HG02678 (cell line): ENCODE measurements around the gene GFRA1.
"Not testable (repeated sequence)": the region's sequence is repeated elsewhere in the genome, so short reads cannot be mapped to it uniquely, and the experiment has no call there.

Source experiments
- ATAC-seq: cut with Tn5 transposase; IDR thresholded peaks from one replicate; pipeline ENCODE4 v1.9.1; 2021; ENCODE audit warnings: mild to moderate bottlenecking, moderate library complexity; ENCODE audit not compliant: unreplicated experiment

The GFRA1 gene

DNA sequence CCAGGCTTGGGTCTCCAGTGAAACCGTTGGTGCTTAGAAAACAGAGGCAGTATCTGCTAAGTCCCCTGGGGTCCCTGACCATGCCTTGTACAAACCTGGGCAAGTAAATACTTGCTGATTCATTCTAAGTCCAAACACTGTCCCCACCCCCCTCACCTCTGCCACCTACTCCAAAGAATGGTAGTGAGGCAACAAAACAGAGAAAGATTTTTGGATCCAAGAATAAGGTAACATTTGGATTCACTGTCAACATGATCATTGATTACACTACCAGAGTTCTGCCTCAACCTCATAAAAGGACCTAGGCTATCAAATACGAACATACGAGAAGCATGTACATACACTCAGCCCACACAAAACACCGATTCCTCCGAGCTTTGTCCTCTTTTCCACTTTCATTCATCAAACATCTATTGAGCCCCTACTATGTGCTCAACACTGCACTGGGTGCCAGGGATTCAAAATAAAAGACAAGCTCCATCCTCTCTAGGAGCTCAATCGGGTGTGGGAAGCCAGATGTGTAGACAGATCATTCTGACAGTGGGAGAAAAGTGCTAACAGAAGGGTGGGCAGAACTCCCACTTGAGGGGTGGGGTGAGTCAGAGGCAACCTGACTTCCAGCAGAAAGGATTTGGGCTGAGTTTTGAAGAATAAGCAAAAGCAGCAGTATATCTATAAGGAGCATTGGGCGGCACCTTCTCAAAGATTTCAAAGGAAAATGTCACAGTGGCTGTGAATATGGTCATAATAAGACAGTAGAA is 71.2 kb downstream of the GFRA1 start:
- no peak for ATAC-seq

DNA sequence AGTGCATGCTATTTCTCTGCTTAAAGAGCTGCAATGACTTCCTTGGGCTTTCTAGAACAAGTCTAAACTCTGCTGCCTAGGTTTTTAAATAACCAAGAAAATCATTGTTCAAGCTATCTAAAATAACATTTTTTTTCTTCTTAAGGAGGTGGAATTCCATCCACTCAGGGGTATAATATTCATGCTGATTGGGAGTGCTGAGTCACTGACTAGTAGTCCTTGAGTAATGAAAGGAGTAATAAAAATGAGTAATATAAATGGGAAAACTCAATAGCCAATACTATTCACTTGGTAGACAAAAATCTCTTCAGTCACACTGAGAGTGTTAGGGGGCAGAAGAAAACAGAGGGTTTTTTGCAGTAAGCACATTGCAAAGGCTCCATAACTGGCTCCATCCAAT is 72.0 kb downstream of the GFRA1 start:
- ATAC-seq, result no peak

DNA sequence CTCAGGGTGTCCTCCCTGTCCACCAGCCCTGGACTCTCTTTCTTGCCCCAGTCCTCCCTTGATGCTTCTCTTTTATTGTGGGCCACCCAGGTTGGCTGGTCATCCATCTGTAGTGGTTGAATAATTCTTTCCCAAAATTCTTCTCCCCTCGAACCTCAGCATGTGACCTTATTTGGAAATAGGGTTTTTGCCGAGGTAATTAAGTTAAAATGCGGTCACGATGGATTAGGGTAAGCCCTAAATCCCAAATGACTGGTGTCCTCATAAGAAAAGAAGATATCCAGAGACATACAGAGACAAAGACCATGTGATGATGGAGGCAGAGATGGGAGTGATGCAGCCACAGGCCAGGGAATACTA is 74.3 kb downstream of the GFRA1 start:
- no peak for ATAC-seq

DNA sequence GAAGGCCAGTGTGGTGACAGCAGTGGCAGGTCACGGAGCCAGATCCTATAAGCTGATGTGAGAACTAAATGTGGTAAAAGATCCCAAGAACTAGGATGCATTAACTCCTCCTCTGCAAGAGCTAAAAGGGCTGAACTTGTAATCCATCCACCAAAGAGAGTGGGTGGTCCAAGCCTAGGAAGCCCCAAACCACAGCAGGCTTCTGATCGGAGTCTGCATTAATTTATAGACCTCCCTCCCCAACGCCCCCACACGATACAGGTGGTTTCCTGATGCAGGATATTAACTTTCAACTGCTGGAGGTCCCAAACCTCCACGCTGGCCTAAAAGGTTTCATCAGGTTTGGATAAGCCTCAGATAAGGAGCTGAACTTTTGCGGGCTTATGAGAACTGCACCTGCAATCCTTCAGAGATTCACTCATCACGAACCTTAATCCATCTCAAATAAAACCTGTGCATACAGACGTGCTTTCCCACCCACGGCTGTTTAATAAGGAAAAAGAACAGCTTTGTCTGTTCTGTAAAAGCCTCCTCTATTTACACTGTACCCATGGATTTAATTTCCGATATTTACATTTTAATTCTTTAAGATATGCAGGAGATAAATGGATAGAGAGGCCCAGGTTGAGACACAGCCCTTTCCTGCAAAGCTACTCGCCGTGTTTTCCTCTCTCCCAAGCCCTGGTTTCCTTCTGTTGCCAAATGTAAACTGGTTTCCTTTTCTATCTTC is 74.9 kb downstream of the GFRA1 start:
- ATAC-seq, result no peak

DNA sequence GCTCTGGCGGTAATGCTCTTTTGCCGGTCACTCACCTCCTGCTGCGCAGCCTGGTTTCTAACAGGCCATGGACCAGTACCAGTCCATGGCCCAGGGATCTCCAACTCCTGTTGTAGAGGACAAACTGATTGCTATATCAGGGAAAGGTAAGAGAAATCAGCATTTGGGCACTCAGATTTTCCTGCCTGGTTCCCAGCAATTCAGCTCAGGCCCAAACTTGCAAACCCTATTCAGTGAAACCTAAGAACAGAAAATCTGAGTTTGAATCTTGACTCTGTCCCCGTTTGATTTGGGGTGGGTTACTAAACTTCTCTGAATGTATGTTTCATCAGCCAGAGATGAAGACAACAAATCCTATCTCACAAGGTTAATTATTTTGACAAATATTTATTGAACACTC is 77.4 kb downstream of the GFRA1 start:
- no peak for ATAC-seq

DNA sequence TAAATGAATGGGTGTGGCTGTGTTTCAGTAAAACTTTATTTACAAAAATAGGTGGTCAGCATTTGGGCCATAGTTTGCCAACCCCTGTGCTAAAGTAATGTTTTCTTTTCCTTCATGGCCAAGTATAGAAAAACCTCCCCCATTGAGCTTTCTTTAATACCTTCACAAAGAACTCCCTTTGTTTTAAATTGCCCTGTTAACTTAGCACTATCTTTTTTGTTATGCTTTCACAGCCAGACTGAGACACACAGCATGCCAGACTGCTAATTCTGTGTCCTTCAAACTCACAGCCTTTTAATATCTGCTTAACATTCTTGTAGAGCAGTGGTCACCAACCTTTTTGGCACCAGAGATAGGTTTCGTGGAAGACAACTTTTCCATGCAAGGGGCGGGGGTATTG is 78.0 kb downstream of the GFRA1 start:
- no peak for ATAC-seq

DNA sequence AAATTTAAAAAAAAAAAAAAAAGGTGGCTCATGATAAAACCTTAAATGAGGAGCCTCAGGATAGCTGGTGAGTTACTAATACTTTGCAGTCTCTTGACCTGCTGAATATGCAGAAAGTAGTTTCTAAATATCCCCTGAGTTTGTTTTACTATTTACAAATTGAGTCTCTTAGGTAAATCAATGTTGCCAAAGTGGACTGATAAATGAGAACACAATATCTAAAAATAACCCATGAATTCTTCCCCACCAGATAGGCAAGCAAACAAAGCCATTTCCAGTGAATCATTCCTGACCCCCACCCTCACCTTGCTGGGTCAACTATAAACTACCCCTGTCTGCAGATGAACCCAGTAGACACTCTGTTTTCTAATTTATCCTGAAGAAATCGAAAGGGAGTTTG is 78.9 kb downstream of the GFRA1 start:
- no peak for ATAC-seq

DNA sequence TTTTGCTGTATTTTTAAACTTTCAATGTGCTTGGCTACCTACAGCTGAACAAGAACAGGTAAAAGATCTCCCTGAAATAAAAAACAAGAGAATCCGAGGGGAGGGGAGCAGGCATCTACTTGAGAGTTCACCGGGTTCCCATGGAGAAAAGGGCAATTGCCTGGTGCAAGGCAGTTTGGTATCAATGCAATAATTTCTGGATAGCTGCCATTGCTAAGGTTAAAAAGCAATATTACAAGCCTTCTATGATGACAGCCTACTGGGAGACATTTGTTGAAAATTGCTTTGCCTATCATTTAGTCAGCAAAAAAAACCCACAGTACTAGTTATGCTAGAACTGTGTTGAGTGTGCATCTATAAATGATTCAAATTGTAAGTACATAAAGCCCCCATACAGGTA is 82.1 kb downstream of the GFRA1 start:
- no peak for ATAC-seq

DNA sequence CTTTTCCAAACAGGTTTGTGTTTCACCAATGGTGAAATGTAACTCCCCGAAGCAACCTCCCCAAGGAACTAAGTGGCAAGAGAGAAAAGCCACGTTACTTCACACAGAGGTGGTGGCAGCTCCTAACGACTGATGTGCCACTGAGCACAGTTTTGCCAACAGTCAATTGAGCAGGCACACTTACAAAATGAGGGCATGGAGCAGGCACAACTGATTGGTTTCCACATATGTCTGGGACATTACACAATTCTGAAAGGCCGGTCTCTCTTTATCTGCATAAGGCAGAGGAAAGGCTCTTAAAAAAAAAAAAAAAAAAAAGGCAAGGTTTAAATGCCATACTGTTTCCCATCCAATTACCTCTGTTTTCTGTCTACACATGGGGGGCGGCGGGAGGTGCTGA is 86.7 kb downstream of the GFRA1 start:
- no peak for ATAC-seq

DNA sequence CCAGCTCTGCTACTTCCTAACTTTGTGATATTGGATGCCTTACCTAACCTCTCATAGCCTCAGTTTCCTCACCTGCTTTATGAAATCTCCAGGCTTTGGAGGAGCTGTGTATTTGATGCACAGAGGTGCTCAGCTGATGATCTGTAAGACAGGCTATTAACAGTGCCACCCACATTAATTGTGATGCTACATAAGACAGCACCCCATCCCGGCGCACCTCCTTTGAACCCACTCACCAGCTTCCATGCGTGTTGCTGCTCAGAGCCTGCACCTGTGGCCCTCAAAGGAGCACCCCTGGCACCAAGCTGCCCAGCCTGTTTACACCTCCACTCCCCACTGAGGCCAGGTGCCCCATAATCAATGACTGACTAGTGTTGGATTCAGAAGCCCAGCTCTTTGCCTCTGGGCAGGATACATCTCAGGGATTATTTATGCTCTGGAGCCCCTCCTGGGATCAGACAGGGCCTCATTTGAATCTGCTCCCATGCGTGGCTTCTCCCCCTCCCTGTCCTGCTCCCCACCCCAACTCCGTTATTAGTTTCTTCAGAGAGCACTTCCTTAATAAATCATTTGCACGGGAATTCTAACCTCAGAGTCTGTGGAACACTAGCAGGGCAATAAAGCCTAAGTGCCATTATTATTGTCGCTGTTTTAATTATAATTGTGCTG is 87.7 kb downstream of the GFRA1 start:
- no peak for ATAC-seq

DNA sequence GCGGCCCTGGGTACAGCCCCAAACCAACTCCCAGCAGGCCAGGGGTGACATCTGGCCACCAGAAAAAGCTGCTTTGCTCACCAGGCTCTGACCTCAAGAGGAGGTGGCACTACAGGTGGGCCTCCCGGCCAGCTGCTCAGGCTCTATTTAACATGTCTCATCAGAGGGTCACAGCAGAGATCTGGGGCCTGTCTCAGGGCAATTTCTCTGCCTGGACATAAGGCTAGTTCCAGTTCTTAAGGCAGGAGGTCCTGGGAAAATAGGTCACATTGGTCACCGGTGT is 88.6 kb downstream of the GFRA1 start:
- no peak for ATAC-seq

DNA sequence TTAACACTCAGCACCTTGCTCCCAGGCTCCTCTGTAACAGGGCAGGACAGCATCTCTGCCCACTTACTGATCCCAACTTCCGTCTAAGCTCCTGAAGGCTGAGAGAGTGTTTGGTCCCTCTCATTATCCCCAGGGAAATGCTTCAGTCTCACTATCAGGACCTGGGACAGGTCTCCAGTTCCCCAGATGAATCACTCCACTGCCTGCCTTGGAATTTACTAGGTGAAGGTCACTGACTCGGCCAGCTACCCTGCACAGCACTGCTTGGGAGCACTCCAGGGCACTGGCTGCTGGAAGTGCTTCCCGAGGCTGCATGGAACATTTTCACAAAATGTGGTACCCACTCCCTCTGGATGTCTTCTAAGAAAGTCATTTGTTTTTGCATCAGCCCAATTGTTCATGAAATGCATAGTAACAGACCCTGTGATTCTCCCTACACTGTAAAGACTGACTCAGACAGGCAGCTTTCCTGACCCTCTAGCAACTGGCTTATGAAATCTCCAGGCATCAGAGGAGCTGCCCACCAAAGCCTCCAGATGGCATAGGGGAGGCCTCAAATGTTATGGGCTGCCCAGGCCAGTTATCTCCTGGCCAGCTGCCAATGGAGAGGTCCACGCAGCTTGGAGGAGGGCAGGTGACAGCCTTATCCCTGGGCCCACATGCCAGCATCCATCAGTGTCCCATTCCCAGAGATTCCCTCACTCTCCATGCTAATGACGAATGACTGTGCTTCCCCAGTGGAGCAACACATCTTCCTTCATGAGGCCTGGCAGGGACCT is 89.1 kb downstream of the GFRA1 start:
- no peak for ATAC-seq

DNA sequence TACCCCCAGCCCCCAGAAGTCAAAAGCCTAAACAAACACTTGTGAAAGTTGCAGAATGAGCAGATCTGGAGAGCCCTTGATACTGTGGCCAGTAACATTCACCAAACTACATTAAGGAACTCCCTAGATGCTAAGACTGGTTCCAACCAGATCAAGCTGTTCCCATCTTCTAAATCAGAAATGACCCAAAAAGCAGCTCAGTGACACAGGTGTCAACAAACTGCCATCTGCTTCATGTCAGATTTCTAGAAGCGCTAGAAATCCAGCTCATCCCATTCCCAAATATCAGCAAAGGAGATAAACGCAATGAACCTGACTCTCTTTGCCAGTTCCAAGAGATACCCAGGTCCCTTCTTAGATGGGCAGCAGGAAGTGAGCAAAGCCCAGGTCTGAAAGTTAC is 90.6 kb downstream of the GFRA1 start:
- ATAC-seq, result no peak

DNA sequence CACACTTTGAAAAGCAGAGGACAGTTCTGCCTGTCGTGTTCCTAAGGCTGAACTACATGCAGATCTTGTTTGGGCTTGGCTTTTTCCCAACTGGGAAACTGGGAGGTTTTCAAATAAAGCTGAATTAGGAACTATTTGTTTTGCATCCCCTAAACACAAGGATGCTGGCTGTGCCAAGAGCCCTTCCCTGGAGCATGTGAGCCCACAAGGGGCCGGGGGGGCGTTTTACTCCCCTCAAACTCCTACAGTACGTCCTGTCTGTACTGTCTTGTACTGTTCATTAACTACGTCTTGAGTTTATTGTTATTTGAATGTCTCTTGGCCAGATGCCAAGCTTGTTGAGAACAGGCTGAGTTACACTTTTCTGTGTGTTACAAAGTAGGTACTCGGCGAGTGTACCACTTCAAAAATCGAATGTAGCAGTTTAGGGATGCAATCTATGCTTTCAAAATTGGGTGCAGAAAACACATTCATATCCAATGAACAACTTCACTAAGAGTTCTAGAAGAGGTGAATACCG is 94.9 kb downstream of the GFRA1 start:
- ATAC-seq, result no peak

DNA sequence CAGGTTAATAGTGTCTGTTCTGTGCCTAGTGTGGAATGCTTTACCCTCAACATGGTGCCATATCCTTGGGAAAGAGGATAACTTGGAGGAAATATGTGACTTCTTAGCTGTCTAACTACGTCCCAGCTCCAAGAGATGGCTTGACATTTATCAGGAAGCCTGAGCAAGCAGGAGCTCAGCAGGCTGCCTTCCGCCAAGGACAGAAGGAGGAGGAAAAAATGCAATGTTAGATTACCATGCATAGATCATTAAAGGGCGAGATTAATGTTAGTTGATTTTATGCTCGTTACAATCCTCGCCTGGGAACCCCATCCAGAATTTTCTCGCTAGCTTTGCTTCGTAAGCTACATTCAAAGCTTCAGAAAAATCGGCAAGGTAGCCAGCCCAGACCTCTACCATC is 97.8 kb downstream of the GFRA1 start:
- ATAC-seq, result no peak

DNA sequence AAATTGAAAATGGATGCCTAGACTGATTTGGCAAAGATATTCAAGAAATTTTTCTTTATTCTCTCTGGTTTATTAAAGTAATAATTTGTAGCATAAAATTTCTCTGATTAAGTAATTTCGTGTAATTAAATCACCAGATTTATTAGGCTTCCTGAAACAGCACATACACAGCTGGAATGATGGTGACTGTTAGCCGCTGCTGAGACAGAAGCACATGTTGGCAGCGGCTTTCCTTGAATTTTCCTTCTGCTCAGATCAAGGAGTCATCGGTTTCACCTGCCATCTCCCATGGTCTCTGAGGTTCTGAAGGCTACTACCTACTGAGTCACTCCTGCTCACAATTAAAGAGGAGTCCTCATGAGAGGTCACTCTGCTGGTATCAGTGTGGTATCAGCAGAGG is 101.5 kb downstream of the GFRA1 start:
- ATAC-seq, result no peak

DNA sequence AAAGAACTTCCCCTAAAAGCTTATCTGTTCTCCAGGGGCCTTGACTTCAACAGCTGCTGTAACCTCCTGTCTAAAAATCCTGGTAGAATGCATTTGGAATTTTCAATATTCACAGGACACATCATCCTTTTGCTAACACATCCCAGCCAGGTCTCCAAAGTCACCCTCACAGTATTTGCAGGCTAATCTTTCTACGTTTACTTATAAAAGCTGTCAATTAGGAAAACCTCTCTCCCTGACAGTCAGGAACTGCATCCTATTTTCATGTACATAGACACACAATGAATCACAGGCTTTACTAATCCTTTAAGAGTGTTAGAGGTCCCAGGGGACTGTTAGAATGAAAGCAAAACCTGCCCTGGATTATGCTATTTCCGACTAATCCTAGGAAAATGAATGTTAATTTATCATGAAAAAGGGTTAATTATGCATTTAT is 102.2 kb downstream of the GFRA1 start:
- ATAC-seq, result no peak

DNA sequence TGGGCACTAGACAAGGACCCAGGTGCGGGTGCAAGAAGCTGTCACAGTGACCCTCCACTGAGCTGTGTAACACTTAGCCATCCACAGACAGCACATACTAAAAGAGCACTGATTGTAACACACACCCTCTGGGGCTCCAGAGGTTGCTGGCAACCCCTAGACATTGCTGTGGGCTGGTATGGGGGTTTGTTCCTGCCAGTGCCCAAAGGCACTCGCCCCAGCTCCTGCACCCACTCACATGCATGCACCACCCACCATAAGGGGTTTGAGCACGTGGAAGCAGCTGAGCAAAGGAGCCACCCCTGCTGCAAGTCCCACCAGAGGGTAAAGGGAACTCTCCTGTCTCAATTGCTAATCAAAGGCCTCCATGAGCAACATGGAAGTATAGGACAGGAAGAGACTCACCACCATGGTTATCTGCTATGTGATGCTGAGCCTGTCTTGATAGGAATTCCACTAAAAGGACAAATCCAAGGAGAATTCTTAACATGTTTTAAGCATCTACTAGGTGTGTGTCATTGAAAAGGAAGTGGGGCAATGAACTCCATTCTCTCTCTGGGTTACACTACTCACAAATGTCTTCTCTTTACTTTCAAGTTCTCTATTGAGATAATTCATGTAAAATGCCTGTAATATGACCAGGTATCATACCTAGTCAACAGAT is 103.1 kb downstream of the GFRA1 start:
- no peak for ATAC-seq

DNA sequence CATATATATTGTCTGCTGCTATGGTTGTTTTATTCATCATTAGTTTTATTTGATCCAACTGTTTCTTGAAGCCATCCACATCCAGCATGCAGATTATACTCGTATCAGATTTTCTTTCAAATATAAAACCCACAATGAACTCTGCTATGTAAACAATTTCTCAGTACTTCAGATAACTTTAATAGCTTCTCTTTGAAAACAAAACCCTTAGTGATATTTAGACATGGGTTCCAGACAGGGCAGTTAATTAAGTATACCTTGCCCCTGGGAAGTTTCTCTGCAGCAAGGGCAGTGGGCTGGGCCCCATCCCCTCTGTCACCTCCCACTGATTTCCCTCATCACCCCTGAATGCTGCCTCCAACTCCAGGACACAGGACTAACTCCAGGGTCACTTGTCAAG is 104.3 kb downstream of the GFRA1 start:
- no peak for ATAC-seq

DNA sequence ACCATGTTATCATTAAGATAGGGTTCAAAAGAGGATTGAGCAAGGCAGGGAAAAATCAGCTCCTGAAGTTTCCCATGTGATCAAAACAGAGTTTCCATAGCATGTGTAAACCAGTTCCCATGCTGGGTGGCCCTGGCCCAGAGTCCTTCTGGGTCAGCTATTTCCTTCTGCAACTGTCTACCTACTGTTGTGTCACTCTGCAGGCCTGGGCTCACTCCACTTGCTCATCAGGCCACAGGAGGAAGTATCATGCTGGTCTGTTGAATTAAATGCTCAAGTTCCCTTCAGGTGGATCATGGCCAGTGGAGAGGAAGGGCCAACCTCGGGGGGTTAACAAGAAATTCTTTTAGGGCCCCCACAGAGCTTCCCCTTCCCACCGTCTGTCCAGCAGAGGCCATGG is 104.7 kb downstream of the GFRA1 start:
- ATAC-seq, result no peak

DNA sequence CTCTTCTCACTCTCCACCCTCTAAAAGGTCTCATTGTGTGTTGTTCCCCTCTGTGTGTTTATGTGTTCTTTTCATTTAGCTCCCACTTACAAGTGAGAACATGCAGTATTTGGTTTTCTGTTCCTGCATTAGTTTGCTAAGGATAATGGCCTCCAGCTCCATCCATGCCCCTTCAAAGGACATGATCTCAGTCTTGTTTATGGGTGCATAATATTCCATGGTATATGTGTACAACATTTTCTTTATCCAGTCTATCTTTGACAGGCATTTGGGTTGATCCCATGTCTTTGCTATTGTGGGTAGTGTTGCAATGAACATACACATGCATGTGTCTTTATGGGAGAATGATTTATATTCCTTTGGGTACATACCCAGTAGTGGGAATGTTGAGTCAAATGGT is 107.1 kb downstream of the GFRA1 start:
- not testable (repeated sequence) for ATAC-seq
